KG1 (cell line): ENCODE data around the gene DHCR24.

Experiments
- DNase-seq: peaks from one replicate; lab custom pipeline; 2025; lab: John Stamatoyannopoulos, UW

The DHCR24 gene

GRCh38 chr1:54815086-54815876 lies 71.7 kb downstream of the DHCR24 start:
- no peak for DNase-seq

DNA sequence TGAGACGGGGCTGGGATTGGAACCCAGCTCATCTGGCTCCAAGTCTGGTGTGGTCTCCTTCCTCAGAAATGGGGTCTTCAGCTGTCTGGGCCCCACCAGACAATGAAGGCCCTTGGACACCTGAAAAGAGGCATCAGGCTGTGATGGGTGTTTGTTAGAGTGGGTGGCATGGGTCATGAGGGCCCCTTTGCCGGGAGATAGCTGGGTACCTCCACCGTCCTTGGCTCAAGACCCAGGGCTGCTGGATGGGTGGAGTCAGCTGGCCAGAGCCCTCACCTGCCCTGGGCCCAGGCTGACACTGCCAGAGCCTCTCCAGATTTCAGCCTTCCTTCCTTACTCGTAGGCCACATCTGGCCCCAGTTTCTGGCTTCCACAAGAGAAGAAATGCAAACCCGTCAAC lies 72.4 kb downstream of the DHCR24 start:
- DNase-seq: no peak

DNA sequence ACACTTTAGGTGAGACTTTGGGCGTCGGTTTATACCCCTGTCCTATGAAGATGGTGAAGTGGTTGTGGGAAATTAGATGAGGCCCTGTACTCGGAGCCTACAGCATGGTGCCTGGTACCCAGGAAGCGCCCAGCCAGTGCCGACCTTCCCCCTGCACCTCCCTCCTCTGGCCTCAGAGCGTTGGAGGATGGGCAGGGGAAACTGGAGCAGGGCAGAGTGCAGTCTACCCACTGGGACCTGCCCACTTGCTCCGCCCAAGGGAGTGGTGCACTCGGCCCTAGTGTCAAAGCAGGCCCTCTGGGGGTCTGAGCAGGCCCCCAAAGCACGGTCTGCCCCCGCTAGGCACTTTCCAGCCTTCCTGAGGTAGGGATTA lies 72.9 kb downstream of the DHCR24 start:
- DNase-seq: no peak

DNA sequence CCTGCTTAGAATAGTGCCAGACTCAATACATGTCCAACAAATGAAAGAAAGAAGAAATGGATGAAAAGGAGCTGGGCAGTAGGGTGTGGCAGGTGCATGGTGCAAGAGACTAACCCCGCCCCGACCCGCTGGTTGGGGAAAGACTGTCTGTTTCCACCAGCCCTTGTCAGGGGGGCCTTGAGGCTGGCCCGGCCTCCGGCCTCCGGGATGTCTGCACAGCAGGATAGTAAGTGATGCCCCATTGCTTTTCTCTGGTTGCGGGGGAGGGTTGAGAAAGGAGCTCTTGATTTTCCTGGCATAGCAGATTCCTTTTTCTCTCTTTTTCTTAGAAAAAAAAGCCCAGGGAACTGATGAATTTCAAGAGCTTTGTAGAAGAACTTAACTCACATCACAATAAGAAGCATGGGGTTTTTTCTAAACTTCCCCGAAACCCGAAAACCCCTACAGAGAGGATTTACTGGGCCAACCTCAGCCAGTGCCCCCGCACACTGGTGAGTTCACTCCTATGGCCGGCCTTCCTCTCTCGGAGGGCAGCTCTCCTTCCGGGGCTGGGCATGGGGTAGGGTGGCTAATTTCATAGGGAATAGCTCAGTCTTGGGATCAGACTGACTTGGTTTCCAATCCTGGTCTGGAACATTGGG lies 73.4 kb downstream of the DHCR24 start:
- no peak for DNase-seq

DNA sequence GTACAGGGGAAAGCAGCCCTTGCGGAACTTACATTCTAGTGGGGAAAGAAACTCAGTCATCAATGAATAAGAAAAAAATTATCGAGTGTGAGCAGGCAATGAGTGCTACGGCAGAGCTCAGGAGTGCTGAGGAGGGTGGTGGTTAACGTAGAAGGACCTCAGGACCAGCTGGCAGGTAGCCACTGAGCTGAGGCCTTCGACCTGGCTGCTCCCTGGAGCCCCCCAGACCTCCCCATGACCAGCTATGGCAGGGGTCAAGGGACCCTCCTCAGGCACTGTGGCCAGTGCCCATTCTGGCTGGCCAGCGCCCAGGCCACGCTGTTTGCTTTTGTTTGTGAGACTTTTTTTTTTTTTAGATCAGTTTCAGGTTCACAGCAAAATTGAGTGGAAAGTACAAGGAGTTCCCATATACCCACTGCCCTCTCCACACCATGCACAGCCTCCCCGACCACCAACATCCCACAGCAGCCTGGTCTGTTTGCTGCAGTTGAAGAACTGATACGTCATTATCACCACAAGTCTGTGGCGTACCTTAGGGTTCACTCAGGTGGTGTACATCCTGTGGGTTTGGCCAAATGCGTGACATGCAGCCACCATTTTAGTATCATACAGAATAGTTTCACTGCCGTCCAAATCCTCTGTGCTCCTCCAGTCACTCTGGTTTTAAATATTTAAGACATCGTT lies 74.1 kb downstream of the DHCR24 start:
- DNase-seq: no peak

GRCh38 chr1:54811739-54812655 lies 75.0 kb downstream of the DHCR24 start:
- DNase-seq: no peak

GRCh38 chr1:54811066-54811465 lies 75.9 kb downstream of the DHCR24 start:
- no peak for DNase-seq

DNA sequence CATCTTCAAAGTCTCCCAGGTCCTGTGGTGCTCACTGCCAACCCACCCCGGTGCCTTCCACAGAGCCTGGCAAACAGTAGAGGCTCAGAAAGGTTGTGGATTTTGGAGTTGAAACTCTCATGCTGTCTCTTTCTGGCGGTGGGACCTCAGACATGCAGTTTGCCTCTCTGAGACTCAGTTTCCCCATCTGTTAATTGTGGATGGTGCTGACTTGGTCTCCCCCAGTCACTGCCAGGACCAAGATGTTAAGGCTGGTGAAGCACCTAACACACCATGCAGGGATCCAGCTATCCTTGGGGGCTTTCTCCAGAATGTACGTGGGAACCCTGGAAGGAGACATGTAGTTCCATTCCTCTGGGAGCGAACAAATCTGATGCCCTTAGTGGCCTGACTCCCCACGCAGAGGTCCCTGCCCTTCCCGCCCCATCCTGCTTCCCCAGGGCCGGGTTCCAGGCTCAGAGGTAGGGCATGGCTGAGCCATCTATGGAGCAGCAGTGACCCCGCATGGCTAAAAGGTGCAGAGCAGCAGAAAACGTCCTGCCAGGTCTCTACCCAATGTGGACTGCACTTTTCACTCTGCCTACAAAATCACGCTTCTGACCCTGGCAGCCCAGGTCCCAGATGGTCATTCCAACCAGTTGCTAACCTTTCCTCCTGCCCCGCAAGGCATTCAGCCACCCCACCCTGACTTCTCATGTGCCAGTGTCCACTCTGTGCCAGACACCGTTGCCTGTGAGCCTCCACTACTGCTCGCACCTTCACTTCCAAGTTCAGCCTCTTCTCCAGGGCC lies 76.6 kb downstream of the DHCR24 start:
- DNase-seq: peak; percentile 32

DNA sequence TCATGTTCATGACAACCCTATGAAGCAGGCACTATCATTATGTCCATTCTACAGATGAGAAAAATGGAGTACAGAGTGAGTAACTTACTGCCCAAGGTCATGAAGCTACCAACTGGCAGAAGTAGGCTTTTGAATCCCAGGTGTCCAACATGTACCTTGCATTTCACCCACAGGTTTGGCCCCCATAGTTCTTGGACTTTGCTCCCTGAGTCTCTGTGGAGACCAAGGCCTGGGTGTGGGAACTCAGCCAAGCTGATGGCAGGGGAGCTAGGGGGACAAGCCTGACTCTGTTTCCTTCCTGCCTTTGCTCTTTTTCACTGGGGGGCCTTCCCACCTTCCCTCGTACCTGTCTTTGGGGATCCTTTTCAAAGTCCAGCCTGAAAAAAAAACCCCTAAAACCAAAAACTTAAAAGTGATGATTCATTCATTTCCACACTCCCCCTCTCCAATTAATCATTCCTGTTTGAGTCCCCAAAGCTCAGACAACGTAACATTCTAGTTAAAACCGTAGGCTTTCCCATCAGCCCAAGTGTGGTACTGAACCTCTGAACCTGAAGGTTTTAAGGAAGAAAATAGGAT lies 77.4 kb downstream of the DHCR24 start:
- DNase-seq: no peak

GRCh38 chr1:54808443-54809207 lies 78.4 kb downstream of the DHCR24 start:
- DNase-seq: no peak

GRCh38 chr1:54807756-54808155 lies 79.2 kb downstream of the DHCR24 start:
- no peak for DNase-seq

DNA sequence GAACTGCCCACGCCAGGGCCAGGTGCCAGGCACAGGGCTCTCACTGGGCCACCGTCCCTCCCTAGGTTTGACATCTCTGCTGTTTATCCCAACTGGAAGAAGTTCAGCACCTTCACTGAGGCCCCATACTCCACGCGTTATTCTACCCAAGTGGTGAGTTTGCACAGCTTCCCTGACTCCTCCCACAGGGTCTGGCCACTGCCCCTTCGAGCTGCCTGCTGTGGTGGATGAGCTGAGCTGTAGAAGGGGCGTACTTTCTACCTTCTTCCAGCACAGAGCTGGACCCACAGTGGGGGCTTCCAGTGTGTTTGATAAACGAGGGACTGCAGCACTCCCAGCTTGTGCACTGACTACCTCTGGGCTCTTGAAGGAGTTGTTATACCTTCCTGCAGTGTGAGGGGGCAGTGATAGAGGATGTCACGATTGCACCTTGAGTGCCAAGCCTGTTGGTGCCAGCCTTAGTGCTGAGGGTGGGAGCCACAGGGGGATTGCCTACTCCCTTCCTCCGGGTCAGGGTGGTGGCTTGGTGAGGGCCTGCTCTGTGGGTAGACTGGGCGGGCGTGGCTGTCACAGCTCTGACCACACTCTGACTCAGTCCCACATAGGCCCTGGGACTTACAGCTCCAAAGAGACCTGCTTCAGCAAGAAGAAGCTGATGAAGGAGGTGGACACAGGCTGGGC lies 79.9 kb downstream of the DHCR24 start:
- no peak for DNase-seq

DNA sequence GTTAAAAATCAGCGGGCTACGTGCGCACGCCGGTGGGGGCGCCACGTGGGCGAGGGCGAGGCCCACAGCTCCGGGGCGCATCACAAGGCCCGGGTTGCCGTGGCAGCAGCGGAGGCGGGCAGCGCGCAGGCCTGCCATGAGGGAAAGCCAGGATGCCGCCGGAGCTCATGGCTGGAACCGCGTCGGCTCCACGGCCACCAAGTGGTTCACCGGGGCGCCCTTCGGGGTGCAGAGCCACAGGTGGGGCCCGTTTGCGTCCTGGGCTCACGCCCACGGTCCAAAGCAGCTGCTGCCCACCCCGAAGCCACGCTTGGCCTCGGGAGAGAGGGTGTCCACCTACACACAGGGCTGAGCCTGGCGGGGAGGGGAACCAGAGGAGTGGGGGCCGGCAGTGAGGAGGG lies 81.0 kb downstream of the DHCR24 start:
- DNase-seq: no peak

DNA sequence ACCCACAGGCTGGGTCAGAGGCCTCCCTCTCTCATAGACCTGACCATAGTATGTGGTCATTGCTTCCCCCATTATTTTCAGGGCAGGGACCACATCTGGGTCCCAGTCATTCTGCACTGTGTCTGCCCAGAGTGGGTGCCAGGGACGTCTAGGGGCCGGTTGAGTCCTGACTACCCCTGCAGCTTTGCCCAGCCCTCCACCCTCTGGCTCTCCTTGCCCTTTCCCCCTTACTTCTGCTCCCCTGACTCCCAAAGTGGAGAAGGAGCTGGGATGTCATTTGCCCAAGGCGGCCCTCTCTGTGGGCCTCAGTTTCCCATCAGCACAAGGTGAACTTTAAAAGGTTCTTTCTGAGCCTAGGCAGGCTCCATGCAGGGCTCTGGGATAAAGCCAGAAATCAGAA lies 81.5 kb downstream of the DHCR24 start:
- no peak for DNase-seq

DNA sequence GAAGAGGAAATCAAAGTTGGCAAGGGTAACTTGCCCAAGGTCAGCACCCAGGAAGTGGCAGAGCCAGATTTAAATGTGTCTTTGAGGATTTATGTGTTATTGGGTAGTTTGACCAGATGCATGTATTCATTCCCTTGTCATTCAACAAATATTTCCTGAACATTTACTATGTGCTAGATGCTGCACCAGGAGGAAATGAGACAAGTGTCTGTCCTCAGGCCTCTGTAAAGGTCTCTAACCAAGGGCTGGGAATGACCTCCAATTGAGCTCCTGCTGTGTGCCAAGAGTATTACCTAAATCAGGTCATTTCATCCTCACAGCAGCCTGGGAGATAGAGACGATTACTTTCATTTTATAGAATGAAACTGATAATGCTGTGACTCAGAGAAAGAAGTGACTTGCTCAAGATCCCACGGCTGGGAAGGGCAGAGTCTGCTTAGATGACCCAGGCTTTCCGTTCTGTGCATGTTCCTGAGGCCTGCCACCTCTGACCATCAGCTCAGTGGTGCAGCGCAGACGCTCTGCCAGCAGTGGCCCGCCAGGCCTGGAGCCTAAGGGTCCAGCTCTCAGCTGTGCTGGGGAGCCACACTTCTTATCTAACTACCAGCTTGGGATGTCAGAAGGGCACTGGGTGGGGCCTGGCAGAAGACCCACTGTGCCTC lies 82.4 kb downstream of the DHCR24 start:
- DNase-seq: no peak

- no peak for DNase-seq
Measured at GRCh38 chr1:54803761-54804470, 83.1 kb downstream of the DHCR24 start.

- peak; percentile 35 for DNase-seq
Measured at GRCh38 chr1:54800899-54801759, 85.9 kb downstream of the DHCR24 start, which contains the start of gene TTC22. Gene TTC22, minus strand, starts transcription at chr1:54801323. Its CDS starts 160 bp downstream, at chr1:54801163.
